Colonic mucosa (tissue), 4 donors: ENCODE measurements around the gene STAT4. TPM values are rescaled to one million over a fixed set of nuclear protein-coding genes. Genes with fewer than 3 reads are reported as not detected.

Experiments
- DNase-seq: peaks from one replicate; pipeline ENCODE4 v3.0.0-alpha.2; 2020
- H3K27ac ChIP-seq: fragments of 200-600 bp; one replicate; pipeline ENCODE4 v1.8.0; 2021
- H3K27me3 ChIP-seq: fragments of 200-600 bp; one replicate; pipeline ENCODE4 v1.8.0; 2021
- H3K36me3 ChIP-seq: fragments of 200-600 bp; one replicate; pipeline ENCODE4 v1.8.0; 2021
- H3K4me1 ChIP-seq: fragments of 200-600 bp; one replicate; pipeline ENCODE4 v1.8.0; 2021; ENCODE audit warnings: mild to moderate bottlenecking
- H3K4me3 ChIP-seq: fragments of 200-600 bp; one replicate; pipeline ENCODE4 v1.8.0; 2021
- H3K9ac ChIP-seq, 2 donors: one replicate each; pipeline ENCODE4 v1.7.0; 2013; ENCODE audit warnings: control low read depth in 2 of 2, low read depth in 2 of 2, low read length in 2 of 2
- H3K9me3 ChIP-seq: fragments of 200-600 bp; one replicate; pipeline ENCODE4 v1.8.0; 2021
- intact Hi-C: fragments of 100-400 bp; cut with DNase I; formaldehyde crosslinking; loops from one replicate; pipeline ENCODE4 v1.14.1; 2022
- total RNA-seq, 2 donors: library from RNA; stranded (reverse); fragmentation: NEBNext Ultra II Directional in 1 of 2; extraction: Animal tissue kit (Norgen Biotek cat#: 25700) in 1 of 2; gene quantifications; one replicate each; pipeline ENCODE4 v1.2.1, GENCODE V29; 2021
- TF ChIP-seq, protein P1 (sequence below): fragments of 200-600 bp; IDR thresholded peaks from one replicate; pipeline ENCODE4 v1.8.0; 2022; ENCODE audit warnings: antibody characterized with exemption, mild to moderate bottlenecking
- donor health status: healthy.
- donor health status: DM: no; HTN: no; CAD: no.
- donor health status: DM: no; HTN: no; CAD: no.

Gene STAT4
- total RNA-seq, 2 donors from 2014 or later: 2.0 to 2.1 TPM

DNA sequence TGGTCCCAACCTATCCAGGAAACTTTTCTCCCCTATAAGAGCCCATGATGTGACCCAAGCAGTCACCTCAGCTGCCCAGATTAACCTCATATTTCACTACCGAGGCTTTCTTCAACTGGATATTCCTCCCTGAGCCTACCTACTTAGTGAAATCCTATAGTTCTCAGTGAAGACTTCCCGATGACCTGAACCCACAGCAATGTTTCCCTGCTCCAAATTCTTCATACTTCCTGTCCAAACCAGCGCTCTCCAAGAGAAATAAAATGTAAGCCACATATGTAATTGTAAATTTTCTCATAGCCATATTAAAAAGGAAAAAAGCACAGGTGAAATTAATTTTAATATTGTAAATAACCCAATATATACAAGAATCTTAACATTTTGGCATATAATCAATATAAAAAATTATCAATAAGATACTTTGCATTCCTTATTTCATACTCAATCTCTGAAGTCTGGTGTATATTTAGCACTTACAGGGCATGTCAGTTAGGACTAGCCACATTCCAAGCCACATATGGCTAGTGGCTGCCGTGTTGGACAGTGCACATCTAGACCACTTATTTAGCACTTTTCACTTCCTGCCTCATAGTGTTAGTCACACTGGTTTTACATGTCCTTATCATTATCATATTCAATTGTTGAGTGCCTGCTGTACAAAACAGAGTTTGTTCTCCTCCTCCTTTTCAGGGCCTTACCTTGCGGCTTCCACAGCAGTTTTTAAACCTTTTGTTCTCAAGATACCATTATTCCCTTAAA, 1.9 kb upstream of the STAT4 start:
- Histone ChIP-seq H3K4me1 (no peaks in the 10 kb centered on the region), H3K9ac (no peak overlapping the region), H3K4me3 (no peak overlapping the region), H3K36me3 (no peaks in the 10 kb centered on the region), H3K27me3 (no peaks in the 10 kb centered on the region), H3K9me3 (no peaks in the 10 kb centered on the region), H3K27ac (no peak overlapping the region)
- TF ChIP-seq, protein P1, sequence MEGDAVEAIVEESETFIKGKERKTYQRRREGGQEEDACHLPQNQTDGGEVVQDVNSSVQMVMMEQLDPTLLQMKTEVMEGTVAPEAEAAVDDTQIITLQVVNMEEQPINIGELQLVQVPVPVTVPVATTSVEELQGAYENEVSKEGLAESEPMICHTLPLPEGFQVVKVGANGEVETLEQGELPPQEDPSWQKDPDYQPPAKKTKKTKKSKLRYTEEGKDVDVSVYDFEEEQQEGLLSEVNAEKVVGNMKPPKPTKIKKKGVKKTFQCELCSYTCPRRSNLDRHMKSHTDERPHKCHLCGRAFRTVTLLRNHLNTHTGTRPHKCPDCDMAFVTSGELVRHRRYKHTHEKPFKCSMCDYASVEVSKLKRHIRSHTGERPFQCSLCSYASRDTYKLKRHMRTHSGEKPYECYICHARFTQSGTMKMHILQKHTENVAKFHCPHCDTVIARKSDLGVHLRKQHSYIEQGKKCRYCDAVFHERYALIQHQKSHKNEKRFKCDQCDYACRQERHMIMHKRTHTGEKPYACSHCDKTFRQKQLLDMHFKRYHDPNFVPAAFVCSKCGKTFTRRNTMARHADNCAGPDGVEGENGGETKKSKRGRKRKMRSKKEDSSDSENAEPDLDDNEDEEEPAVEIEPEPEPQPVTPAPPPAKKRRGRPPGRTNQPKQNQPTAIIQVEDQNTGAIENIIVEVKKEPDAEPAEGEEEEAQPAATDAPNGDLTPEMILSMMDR: no peak
- no peak for DNase-seq
- intact Hi-C loops: no loop called here

DNA sequence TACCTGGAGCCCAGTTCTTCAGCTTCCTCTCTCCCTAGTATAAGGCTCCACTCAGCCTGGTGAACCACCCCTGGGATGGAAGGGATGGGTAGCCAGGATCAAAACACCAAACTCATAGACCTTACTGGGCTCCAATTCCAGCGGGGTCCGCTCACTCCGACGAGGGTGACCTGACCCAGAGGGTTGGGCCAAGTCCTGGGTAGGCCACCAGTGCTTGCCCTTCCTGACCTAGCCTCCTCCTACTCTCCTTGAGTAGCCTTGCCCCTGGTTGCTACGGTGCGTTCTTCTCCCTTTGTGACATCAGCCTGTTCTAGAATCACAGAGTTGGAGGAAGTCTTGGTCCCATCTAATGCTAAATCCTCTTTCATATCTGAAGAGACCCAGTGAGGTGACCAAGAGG, 537 bp upstream of the STAT4 start:
- Histone ChIP-seq H3K36me3 (no peaks in the 10 kb centered on the region), H3K4me1 (no peaks in the 10 kb centered on the region), H3K9ac (no peak overlapping the region), H3K9me3 (no peaks in the 10 kb centered on the region), H3K27ac (peak overlapping the region; percentile 38), H3K4me3 (peak overlapping the region; percentile 45), H3K27me3 (no peaks in the 10 kb centered on the region)
- no peak for DNase-seq
- TF ChIP-seq, protein P1: no peak
- intact Hi-C loops: no loop called here

DNA sequence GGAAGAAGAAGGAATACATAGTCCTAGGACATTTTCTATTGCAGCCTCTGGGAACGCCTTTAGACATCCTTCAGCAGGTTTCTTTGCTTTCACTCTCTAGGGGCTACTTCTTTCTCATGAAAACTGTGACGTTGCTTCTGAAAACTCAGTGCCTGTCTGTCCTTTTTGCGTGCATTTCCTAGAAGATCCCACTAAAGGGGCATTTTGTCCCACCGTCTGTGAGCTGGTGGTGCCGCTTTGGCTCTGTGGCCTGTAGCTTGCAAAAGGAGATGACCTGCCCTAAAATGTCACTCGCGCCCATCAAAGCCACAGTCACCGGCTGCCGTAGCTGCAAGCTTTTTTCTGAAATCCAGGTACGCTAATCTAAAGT, 579 bp downstream of the STAT4 start:
- Histone ChIP-seq H3K9me3 (no peaks in the 10 kb centered on the region), H3K4me1 (no peaks in the 10 kb centered on the region), H3K4me3 (peak overlapping the region; percentile 45), H3K27me3 (no peaks in the 10 kb centered on the region), H3K9ac (peak overlapping the region; percentile 32 to 67), H3K36me3 (no peaks in the 10 kb centered on the region), H3K27ac (peak overlapping the region; percentile 38)
- DNase-seq: no peak
- TF ChIP-seq, protein P1: no peak
- intact Hi-C loops: no loop called here

DNA sequence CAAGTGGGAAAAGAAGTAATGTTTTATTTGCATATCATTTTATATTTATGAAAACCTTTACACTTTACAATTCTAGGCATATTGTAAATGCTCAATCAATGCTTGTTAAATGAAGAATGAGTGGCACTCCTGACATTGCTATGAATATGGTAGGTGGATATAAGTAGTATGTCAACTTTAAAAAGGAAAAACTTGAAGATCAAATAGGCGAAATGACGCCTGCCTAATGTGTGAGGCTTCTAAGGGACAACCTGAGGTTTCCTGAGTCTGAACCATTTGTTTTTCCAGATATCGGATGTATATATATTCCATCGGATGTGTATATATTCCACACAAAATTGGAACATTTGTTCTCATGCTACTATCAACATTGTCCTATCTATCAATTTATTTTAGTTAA, 1.4 kb downstream of the STAT4 start:
- Histone ChIP-seq H3K36me3 (no peaks in the 10 kb centered on the region), H3K4me1 (no peaks in the 10 kb centered on the region), H3K4me3 (no peak overlapping the region), H3K9ac (no peak overlapping the region), H3K27me3 (no peaks in the 10 kb centered on the region), H3K9me3 (no peaks in the 10 kb centered on the region), H3K27ac (no peak overlapping the region)
- DNase-seq: no peak
- TF ChIP-seq, protein P1: no peak
- intact Hi-C loops: no loop called here

DNA sequence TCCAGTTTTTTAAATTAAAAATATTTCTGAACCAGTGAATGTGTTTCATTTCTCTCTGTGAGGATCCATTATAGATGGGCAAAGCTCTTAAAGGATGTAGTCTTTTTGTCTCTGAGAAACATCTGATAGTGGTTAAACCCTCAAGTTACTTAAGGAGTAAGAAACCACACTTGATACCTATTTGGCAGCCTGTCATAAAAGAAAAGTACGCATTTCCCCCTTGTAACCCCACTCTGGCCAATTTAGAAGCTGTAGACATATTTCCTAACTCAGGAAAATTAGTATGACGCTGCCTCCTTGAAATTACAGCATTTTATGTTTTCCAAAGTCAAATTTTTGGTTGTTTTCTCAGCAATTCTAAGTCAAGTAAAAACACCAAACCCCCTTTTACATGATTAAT, 2.0 kb downstream of the STAT4 start:
- Histone ChIP-seq H3K4me1 (no peaks in the 10 kb centered on the region), H3K4me3 (no peak overlapping the region), H3K9me3 (no peaks in the 10 kb centered on the region), H3K36me3 (no peaks in the 10 kb centered on the region), H3K27ac (no peak overlapping the region), H3K27me3 (no peaks in the 10 kb centered on the region), H3K9ac (no peak overlapping the region)
- intact Hi-C loops: no loop called here
- DNase-seq: no peak
- TF ChIP-seq, protein P1: no peak
